Common myeloid progenitor, CD34-positive (primary cell): ENCODE results near the gene EPB41.

Experiments used
- CTCF ChIA-PET: fragments of 350-600 bp; sonication (Branson Sonifier 250); formaldehyde crosslinking; loops from one replicate; lab custom pipeline; 2021; ENCODE audit warnings: antibody characterized with exemption; lab: Charles Lee
- POLR2A ChIA-PET: fragments of 350-600 bp; sonication (Branson Sonifier 250); formaldehyde crosslinking; loops from one replicate; lab custom pipeline; 2021; ENCODE audit warnings: antibody characterized with exemption; lab: Charles Lee
- DNase-seq, 3 donors: peaks; one replicate each; pipeline versions ENCODE4 v3.0.0 to v3.0.0-alpha.2; 2013
- H3K27ac ChIP-seq, 2 experiments: 1 replicate in 1 of 2; 2 replicates in 1 of 2; pipeline ENCODE4 v1.7.0; 2013; ENCODE audit warnings: inconsistent platforms in 2 of 2, low read length in 2 of 2, mild to moderate bottlenecking in 2 of 2, low read depth in 1 of 2, moderate library complexity in 1 of 2; ENCODE audit not compliant: severe bottlenecking in 2 of 2, insufficient read depth in 1 of 2, poor library complexity in 1 of 2
- H3K27me3 ChIP-seq, 5 experiments: replicated peaks in 2 of 5; 1 replicate in 3 of 5; 2 replicates in 2 of 5; pipeline versions ENCODE4 v1.6.1 to v1.7.0; 2013; ENCODE audit warnings: low read length in 4 of 5, mild to moderate bottlenecking in 2 of 5, moderate library complexity in 2 of 5, inconsistent platforms in 1 of 5; ENCODE audit not compliant: insufficient read depth in 5 of 5, control insufficient read depth in 4 of 5
- H3K36me3 ChIP-seq, 4 experiments: 1 replicate in 2 of 4; 2 replicates in 2 of 4; pipeline versions ENCODE4 v1.6.1 to v1.7.0; 2013; ENCODE audit warnings: low read length in 3 of 4, control low read depth in 1 of 4, mild to moderate bottlenecking in 1 of 4; ENCODE audit not compliant: control insufficient read depth in 4 of 4, insufficient read depth in 4 of 4
- H3K4me1 ChIP-seq, 4 experiments: 1 replicate in 3 of 4; 2 replicates in 1 of 4; pipeline versions ENCODE4 v1.6.1 to v1.7.1; 2013; ENCODE audit warnings: low read length in 3 of 4, mild to moderate bottlenecking in 3 of 4, control low read depth in 1 of 4, inconsistent platforms in 1 of 4, moderate library complexity in 1 of 4; ENCODE audit not compliant: control insufficient read depth in 4 of 4, insufficient read depth in 4 of 4; ENCODE audit errors: control extremely low read depth in 1 of 4
- H3K4me3 ChIP-seq, 7 experiments: 1 replicate in 4 of 7; 2 replicates in 3 of 7; pipeline versions ENCODE4 v1.5.1 to v1.7.0; 2013; ENCODE audit warnings: mild to moderate bottlenecking in 7 of 7, low read length in 6 of 7, moderate library complexity in 6 of 7, inconsistent platforms in 2 of 7, low read depth in 2 of 7, control low read depth in 1 of 7; ENCODE audit not compliant: insufficient read depth in 4 of 7, control insufficient read depth in 1 of 7; ENCODE audit errors: extremely low read depth in 1 of 7
- H3K9me3 ChIP-seq, 5 experiments: 1 replicate in 4 of 5; 2 replicates in 1 of 5; pipeline versions ENCODE4 v1.6.1 to v1.7.1; 2013; ENCODE audit warnings: low read length in 4 of 5, mild to moderate bottlenecking in 2 of 5, inconsistent platforms in 1 of 5, low read depth in 1 of 5, moderate library complexity in 1 of 5; ENCODE audit not compliant: control insufficient read depth in 4 of 5, insufficient read depth in 2 of 5; ENCODE audit errors: control extremely low read depth in 1 of 5
- WGBS: methylation state at CpG from one replicate; pipeline ENCODE4 v1.1.5; 2013; ENCODE audit not compliant: insufficient coverage; 5-methylcytosine and 5-hydroxymethylcytosine counted together

EPB41 gene

GRCh38 chr1:29156543-29157268 lies 242.3 kb downstream of the EPB41 start:
- Histone ChIP-seq H3K27me3 (no peaks in the 10 kb centered on the region), H3K36me3 (peaks cover 6 to 84% (median 65%) of the 10 kb centered on the region in 4 experiments), H3K9me3 (no peaks in the 10 kb centered on the region), H3K27ac (peak overlapping the region in 1 of 2 experiments; percentile 81), H3K4me3 (no peak overlapping the region), H3K4me1 (no peaks in the 10 kb centered on the region)
- ChIA-PET POLR2A (interaction anchor here (0.6 to 1.0 kb wide), 3 partner anchors 24 to 1706 kb away, joined by 3 to 4 read pairs (median 3); no protein-coding TSS in a partner anchor), CTCF (interaction anchor here (0.6 to 1.7 kb wide), 2 partner anchors 41 to 114 kb away, joined by 3 to 4 read pairs; no protein-coding TSS in a partner anchor)
- DNase-seq: peak in 1 of 3 donors; percentile 39
- 91% methylated on average over 10 of the region's 10 CpGs for WGBS

DNA sequence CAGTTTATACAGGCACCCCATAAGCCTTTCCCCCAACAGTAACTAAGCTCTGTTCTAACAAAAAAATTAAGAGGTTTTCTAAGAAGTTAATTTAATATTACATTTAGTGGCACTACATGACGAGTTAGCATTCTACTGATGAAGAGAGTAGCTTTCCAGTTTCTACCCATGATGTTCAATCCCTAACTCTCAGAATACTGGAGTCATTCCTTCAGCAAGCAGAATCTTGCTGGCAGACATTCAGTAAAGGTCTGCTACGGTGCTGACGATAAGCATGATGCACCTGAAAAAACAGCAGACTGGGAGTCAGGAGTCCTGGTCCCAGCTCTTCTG lies 242.9 kb downstream of the EPB41 start:
- H3K27ac ChIP-seq: peak overlapping the region in 1 of 2 experiments; percentile 52
- DNase-seq: no peak
- 100% methylated on average over 3 of the region's 3 CpGs for WGBS
- H3K27me3 ChIP-seq: no peaks in the 10 kb centered on the region
- H3K4me1 ChIP-seq: no peaks in the 10 kb centered on the region
- POLR2A ChIA-PET: interaction anchor here (0.6 kb wide), 1 partner anchor 272 kb away, joined by 3 read pairs; no protein-coding TSS in a partner anchor
- H3K9me3 ChIP-seq: no peaks in the 10 kb centered on the region
- CTCF ChIA-PET: interaction anchor here (1.7 kb wide), 1 partner anchor 41 kb away, joined by 4 read pairs; no protein-coding TSS in a partner anchor
- no peak overlapping the region for H3K4me3 ChIP-seq
- peaks cover 6 to 87% (median 62%) of the 10 kb centered on the region in 4 experiments for H3K36me3 ChIP-seq

DNA sequence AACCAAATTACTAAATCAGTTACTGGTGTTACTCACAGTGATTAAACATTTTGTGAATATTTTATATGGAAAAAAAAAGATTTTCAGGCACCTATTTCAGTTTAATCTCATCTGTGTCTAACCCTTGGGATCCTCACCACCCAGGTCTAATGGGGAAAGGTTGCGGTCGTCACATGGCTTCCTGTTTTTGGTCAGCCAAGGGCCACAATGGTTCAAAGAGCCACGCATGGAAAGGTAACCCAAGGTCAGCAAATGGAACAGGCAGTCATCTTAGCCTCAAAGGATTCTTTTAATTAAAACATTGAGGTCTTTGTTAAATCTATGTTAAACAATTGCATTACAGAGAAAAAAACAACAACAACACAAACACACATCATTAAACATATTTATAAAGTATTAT lies 245.4 kb downstream of the EPB41 start:
- no peaks in the 10 kb centered on the region for H3K4me1 ChIP-seq
- 92% methylated on average over 2 of the region's 3 CpGs for WGBS
- no peaks in the 10 kb centered on the region for H3K9me3 ChIP-seq
- POLR2A ChIA-PET: interaction anchor here (0.5 kb wide), 1 partner anchor 16 kb away, joined by 3 read pairs; no protein-coding TSS in a partner anchor
- DNase-seq: no peak
- H3K4me3 ChIP-seq: no peak overlapping the region
- CTCF ChIA-PET: interaction anchor here (0.7 to 1.7 kb wide), 2 partner anchors 35 to 43 kb away, joined by 4 to 8 read pairs; no protein-coding TSS in a partner anchor
- H3K27me3 ChIP-seq: no peaks in the 10 kb centered on the region
- H3K27ac ChIP-seq: no peak overlapping the region
- peaks cover 8 to 87% (median 52%) of the 10 kb centered on the region in 4 experiments for H3K36me3 ChIP-seq

- Histone ChIP-seq H3K4me1 (no peaks in the 10 kb centered on the region), H3K9me3 (no peaks in the 10 kb centered on the region), H3K36me3 (peaks cover 20 to 88% (median 59%) of the 10 kb centered on the region in 4 experiments), H3K27ac (peak overlapping the region in 1 of 2 experiments; percentile 30), H3K27me3 (no peaks in the 10 kb centered on the region), H3K4me3 (no peak overlapping the region)
- CTCF ChIA-PET: interaction anchor here (0.8 kb wide), 1 partner anchor 20 kb away, joined by 3 read pairs; the partner anchor contains the start of gene SRSF4
- 100% methylated on average over 1 of the region's 4 CpGs for WGBS
- POLR2A ChIA-PET: no interaction called here
- no peak for DNase-seq
These were observed 247.7 kb downstream of the EPB41 start for GRCh38 chr1:29162025-29162424.

DNA sequence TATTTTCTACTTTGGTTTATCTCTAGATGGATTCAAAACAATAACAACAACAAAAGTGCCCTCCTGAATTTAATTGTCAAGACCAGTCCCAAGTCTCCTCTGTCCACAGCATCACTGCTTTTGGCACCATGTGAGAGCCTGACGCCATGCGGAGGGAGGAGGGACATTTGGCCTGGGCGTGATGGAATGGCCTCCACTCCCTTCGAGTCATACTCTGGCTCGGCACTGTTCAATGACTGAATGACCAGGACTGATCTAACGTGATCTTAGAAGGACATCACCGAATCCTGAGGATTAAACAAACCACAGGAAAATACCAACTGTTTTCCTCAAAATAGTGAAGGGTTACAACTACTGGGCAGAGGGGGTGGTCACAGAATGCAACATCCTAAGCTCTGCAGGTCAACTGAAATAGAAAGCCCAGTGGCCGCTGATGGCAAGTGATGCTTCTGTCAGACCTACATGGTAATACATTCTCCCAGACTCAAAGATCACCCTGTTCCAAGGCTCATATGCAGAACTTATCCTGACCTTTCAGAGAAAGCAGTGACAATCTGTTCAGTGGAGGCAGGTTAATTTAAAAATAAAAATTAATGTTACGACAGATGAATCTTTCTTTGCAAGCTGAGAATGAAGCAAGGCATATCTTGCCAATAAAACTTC lies 248.2 kb downstream of the EPB41 start:
- ChIA-PET POLR2A (no interaction called here), CTCF (interaction anchor here (0.8 to 1.8 kb wide), 3 partner anchors 16 to 34 kb away, joined by 3 to 4 read pairs (median 3); partner anchors contain the start of gene SRSF4)

GRCh38 chr1:29164588-29164987 lies 250.2 kb downstream of the EPB41 start:
- ChIA-PET CTCF (interaction anchor here (1.2 to 1.8 kb wide), 2 partner anchors 17 to 32 kb away, joined by 3 to 4 read pairs; partner anchors contain the start of gene SRSF4), POLR2A (no interaction called here)
- DNase-seq: no peak
- WGBS: 100% methylated on average over 1 of the region's 4 CpGs
- Histone ChIP-seq H3K36me3 (peaks cover 21 to 80% (median 43%) of the 10 kb centered on the region in 4 experiments), H3K4me1 (no peaks in the 10 kb centered on the region), H3K27me3 (no peaks in the 10 kb centered on the region), H3K27ac (no peak overlapping the region), H3K4me3 (no peak overlapping the region), H3K9me3 (no peaks in the 10 kb centered on the region)

More for the DNA sequence above, 248.2 kb downstream of the EPB41 start:
- DNase-seq: no peak
- peaks cover 19 to 85% (median 55%) of the 10 kb centered on the region in 4 experiments for H3K36me3 ChIP-seq
- no peak overlapping the region for H3K4me3 ChIP-seq
- peak overlapping the region in 1 of 2 experiments; percentile 30 for H3K27ac ChIP-seq
- WGBS: 96% methylated on average over 8 of the region's 9 CpGs
- H3K27me3 ChIP-seq: no peaks in the 10 kb centered on the region
- H3K9me3 ChIP-seq: no peaks in the 10 kb centered on the region
- H3K4me1 ChIP-seq: no peaks in the 10 kb centered on the region
